Progenitor cell of endocrine pancreas (in vitro differentiated cells): ENCODE results near the gene HS6ST3. TPM values are rescaled to one million over a fixed set of nuclear protein-coding genes. Genes with fewer than 3 reads are reported as not detected.

Experiments
- DNase-seq: peaks from one replicate; pipeline ENCODE4 v3.0.0; 2021; ENCODE audit warnings: low spot score; ENCODE audit not compliant: unreplicated experiment
- H3K27ac Mint-ChIP-seq: 2 replicates; pipeline ENCODE4 v1.8.0; 2021; ENCODE audit warnings: mild to moderate bottlenecking, moderate library complexity, mixed read lengths
- H3K27me3 Mint-ChIP-seq: 2 replicates; pipeline ENCODE4 v1.8.0; 2021; ENCODE audit warnings: mixed read lengths
- H3K36me3 Mint-ChIP-seq: 2 replicates; pipeline ENCODE4 v1.8.0; 2022; ENCODE audit warnings: mixed read lengths; ENCODE audit not compliant: insufficient read depth
- H3K4me1 Mint-ChIP-seq: 2 replicates; pipeline ENCODE4 v1.8.0; 2021; ENCODE audit warnings: low read depth, mixed read lengths
- H3K4me3 Mint-ChIP-seq: 2 replicates; pipeline ENCODE4 v1.8.0; 2021; ENCODE audit warnings: low read depth, mild to moderate bottlenecking, moderate library complexity, mixed read lengths
- H3K9me3 Mint-ChIP-seq: 2 replicates; pipeline ENCODE4 v1.8.0; 2021; ENCODE audit warnings: low read depth, mixed read lengths
- total RNA-seq: library from RNA; stranded (reverse); gene quantifications from 2 replicates; pipeline ENCODE4 v1.2.1, GENCODE V29; 2021
- TF ChIP-seq, protein P1 (sequence below): fragments of 200-600 bp; sonication (generic); IDR thresholded peaks from one replicate; pipeline ENCODE4 v1.5.0; 2021; ENCODE audit warnings: antibody characterized with exemption, mild to moderate bottlenecking; ENCODE audit not compliant: unreplicated experiment

Gene HS6ST3
- total RNA-seq, 1 donor from 2014 or later: 0.84 TPM

DNA sequence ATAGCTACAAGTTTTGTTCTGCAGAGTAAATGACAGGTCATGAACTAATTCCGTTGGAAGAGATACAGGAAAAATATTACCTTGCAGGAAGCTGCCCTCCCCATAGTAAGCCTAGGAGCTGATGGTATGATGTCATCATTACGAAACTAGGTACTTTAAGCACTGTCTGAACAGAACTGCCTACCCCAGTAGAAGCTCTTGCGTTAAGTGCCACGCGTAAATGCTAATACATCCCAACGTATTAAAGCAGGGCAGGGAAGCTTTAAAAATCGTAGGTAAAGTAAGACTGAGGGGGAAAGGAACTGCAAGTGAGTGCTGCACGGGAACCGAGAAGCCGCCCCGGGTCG is 37.3 kb upstream of the HS6ST3 start:
- H3K4me1 Mint-ChIP-seq: peaks cover 6% of the 10 kb centered on the region
- no peak for DNase-seq
- H3K27me3 Mint-ChIP-seq: no peaks in the 10 kb centered on the region
- H3K4me3 Mint-ChIP-seq: peak overlapping the region; percentile 90
- H3K27ac Mint-ChIP-seq: peak overlapping the region; percentile 93
- peaks cover 15% of the 10 kb centered on the region for H3K36me3 Mint-ChIP-seq
- H3K9me3 Mint-ChIP-seq: peaks cover 3% of the 10 kb centered on the region
- TF ChIP-seq, protein P1, sequence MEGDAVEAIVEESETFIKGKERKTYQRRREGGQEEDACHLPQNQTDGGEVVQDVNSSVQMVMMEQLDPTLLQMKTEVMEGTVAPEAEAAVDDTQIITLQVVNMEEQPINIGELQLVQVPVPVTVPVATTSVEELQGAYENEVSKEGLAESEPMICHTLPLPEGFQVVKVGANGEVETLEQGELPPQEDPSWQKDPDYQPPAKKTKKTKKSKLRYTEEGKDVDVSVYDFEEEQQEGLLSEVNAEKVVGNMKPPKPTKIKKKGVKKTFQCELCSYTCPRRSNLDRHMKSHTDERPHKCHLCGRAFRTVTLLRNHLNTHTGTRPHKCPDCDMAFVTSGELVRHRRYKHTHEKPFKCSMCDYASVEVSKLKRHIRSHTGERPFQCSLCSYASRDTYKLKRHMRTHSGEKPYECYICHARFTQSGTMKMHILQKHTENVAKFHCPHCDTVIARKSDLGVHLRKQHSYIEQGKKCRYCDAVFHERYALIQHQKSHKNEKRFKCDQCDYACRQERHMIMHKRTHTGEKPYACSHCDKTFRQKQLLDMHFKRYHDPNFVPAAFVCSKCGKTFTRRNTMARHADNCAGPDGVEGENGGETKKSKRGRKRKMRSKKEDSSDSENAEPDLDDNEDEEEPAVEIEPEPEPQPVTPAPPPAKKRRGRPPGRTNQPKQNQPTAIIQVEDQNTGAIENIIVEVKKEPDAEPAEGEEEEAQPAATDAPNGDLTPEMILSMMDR: no peak

- Mint-ChIP-seq H3K9me3 (no peaks in the 10 kb centered on the region), H3K4me3 (peak within 1 kb of the TSS; percentile 90), H3K36me3 (peaks cover 12% of the 10 kb centered on the region), H3K27ac (peak within 1 kb of the TSS; percentile 98), H3K4me1 (peaks cover 6% of the 10 kb centered on the region), H3K27me3 (no peaks in the 10 kb centered on the region)
- peak; percentile 87 for DNase-seq
- TF ChIP-seq, protein P1: no peak
Measured at GRCh38 chr13:96053003-96053703, 36.8 kb upstream of the HS6ST3 start, which contains the start of gene UGGT2. TSS of gene UGGT2 (minus strand) at chr13:96053401. CDS start at chr13:96053312, 89 bp downstream.

GRCh38 chr13:96065849-96066248 is 24.1 kb upstream of the HS6ST3 start:
- no peak for DNase-seq
- Mint-ChIP-seq H3K27me3 (peaks cover 5% of the 10 kb centered on the region), H3K9me3 (no peaks in the 10 kb centered on the region), H3K4me3 (no peak overlapping the region), H3K4me1 (peaks cover 10% of the 10 kb centered on the region), H3K36me3 (no peaks in the 10 kb centered on the region), H3K27ac (no peak overlapping the region)
- TF ChIP-seq, protein P1: no peak

- H3K36me3 Mint-ChIP-seq: no peaks in the 10 kb centered on the region
- TF ChIP-seq, protein P1: no peak
- H3K9me3 Mint-ChIP-seq: no peaks in the 10 kb centered on the region
- H3K27ac Mint-ChIP-seq: no peak overlapping the region
- H3K4me1 Mint-ChIP-seq: peaks cover 16% of the 10 kb centered on the region
- peaks cover 5% of the 10 kb centered on the region for H3K27me3 Mint-ChIP-seq
- DNase-seq: no peak
- no peak overlapping the region for H3K4me3 Mint-ChIP-seq
Measured at GRCh38 chr13:96068729-96069128, 21.2 kb upstream of the HS6ST3 start.

DNA sequence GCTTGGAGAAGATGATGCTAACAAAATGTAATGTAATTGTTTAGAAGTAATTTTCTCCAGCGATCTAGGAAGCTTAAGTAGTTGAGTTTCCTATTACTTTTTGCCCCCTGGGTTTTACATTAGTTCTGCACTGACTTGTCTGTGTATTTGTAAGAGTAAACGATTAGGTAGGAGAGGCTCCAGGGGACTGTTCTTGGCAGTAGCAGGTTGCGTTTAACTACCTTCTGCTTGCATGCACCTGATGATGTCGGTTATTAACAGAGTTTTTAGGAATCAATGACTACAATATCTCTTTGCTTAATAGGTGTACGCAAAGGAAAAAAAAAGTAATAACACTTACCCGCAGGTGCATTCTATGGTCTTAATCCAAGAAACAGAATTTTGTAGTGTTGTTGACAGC is 18.4 kb upstream of the HS6ST3 start:
- no peak overlapping the region for H3K4me3 Mint-ChIP-seq
- no peak overlapping the region for H3K27ac Mint-ChIP-seq
- H3K27me3 Mint-ChIP-seq: no peaks in the 10 kb centered on the region
- H3K36me3 Mint-ChIP-seq: no peaks in the 10 kb centered on the region
- H3K9me3 Mint-ChIP-seq: no peaks in the 10 kb centered on the region
- TF ChIP-seq, protein P1: no peak
- DNase-seq: no peak
- peaks cover 16% of the 10 kb centered on the region for H3K4me1 Mint-ChIP-seq
